ENCODE results near the gene HMOX2. TPM values are rescaled to one million over a fixed set of nuclear protein-coding genes. Genes with fewer than 3 reads are reported as not detected.

HMOX2 gene
- polyA plus RNA-seq, 4 donors, result 48.9 to 56.0 (median 53.3) TPM

GRCh38 chr16:4499196-4499555 is 23.0 kb downstream of the HMOX2 start:
- DNase-seq (ENCODE audit: low read depth in 4 of 4, low spot score in 2 of 4), result no peak

GRCh38 chr16:4500272-4500671 is 24.1 kb downstream of the HMOX2 start:
- DNase-seq (ENCODE audit: low read depth in 4 of 4, low spot score in 2 of 4), result no peak

- DNase-seq (ENCODE audit: low read depth in 4 of 4, low spot score in 2 of 4), result no peak
Measured at GRCh38 chr16:4501071-4501478, 24.9 kb downstream of the HMOX2 start.

- DNase-seq (ENCODE audit: low read depth in 4 of 4, low spot score in 2 of 4), result no peak
Measured at GRCh38 chr16:4505356-4506147, 29.4 kb downstream of the HMOX2 start.

- DNase-seq (ENCODE audit: low read depth in 4 of 4, low spot score in 2 of 4), result peak in 2 of 4 donors; percentile 36 to 40
Measured at GRCh38 chr16:4506450-4506849, 30.3 kb downstream of the HMOX2 start.

- no peak for DNase-seq (ENCODE audit: low read depth in 4 of 4, low spot score in 2 of 4)
Measured at GRCh38 chr16:4507588-4508345, 31.6 kb downstream of the HMOX2 start.

GRCh38 chr16:4508806-4509205 is 32.6 kb downstream of the HMOX2 start:
- DNase-seq (ENCODE audit: low read depth in 4 of 4, low spot score in 2 of 4), result no peak

- DNase-seq (ENCODE audit: low read depth in 4 of 4, low spot score in 2 of 4), result no peak
Measured at GRCh38 chr16:4509420-4509819, 33.2 kb downstream of the HMOX2 start.

- no peak for DNase-seq (ENCODE audit: low read depth in 4 of 4, low spot score in 2 of 4)
Measured at GRCh38 chr16:4510131-4510530, 33.9 kb downstream of the HMOX2 start.

- no peak for DNase-seq (ENCODE audit: low read depth in 4 of 4, low spot score in 2 of 4)
Measured at GRCh38 chr16:4510747-4511426, 34.7 kb downstream of the HMOX2 start.

GRCh38 chr16:4511441-4512082 is 35.4 kb downstream of the HMOX2 start:
- DNase-seq (ENCODE audit: low read depth in 4 of 4, low spot score in 2 of 4), result no peak

GRCh38 chr16:4512473-4512872 is 36.3 kb downstream of the HMOX2 start:
- DNase-seq (ENCODE audit: low read depth in 4 of 4, low spot score in 2 of 4), result no peak

GRCh38 chr16:4513086-4513860 is 37.1 kb downstream of the HMOX2 start:
- no peak for DNase-seq (ENCODE audit: low read depth in 4 of 4, low spot score in 2 of 4)

- DNase-seq (ENCODE audit: low read depth in 4 of 4, low spot score in 2 of 4), result no peak
Measured at GRCh38 chr16:4513881-4514280, 37.7 kb downstream of the HMOX2 start.

- no peak for DNase-seq (ENCODE audit: low read depth in 4 of 4, low spot score in 2 of 4)
Measured at GRCh38 chr16:4514606-4515005, 38.4 kb downstream of the HMOX2 start.

GRCh38 chr16:4515611-4516233 is 39.5 kb downstream of the HMOX2 start:
- no peak for DNase-seq (ENCODE audit: low read depth in 4 of 4, low spot score in 2 of 4)

GRCh38 chr16:4517812-4518680 is 41.8 kb downstream of the HMOX2 start:
- no peak for DNase-seq (ENCODE audit: low read depth in 4 of 4, low spot score in 2 of 4)

- no peak for DNase-seq (ENCODE audit: low read depth in 4 of 4, low spot score in 2 of 4)
Measured at GRCh38 chr16:4519274-4520058, 43.3 kb downstream of the HMOX2 start.

Measured in left renal cortex interstitium (tissue), 4 donors.